H1 (cell line): Measurements from ENCODE around the gene DRC1. TPM values are rescaled to one million over a fixed set of nuclear protein-coding genes. Genes with fewer than 3 reads are reported as not detected.

Experiments used
- CTCF ChIA-PET: fragments of 300-600 bp; sonication (Branson Sonifier 250); formaldehyde crosslinking; loops from one replicate; lab custom pipeline; 2021; ENCODE audit not compliant: partially characterized antibody; lab: Charles Lee
- POLR2A ChIA-PET: fragments of 300-600 bp; sonication (Branson Sonifier 250); formaldehyde crosslinking; loops from one replicate; lab custom pipeline; 2021; ENCODE audit warnings: inconsistent platforms; ENCODE audit not compliant: partially characterized antibody; lab: Charles Lee
- DNase-seq, 2 experiments: peaks; one replicate each; pipeline versions ENCODE4 v3.0.0 to v3.0.0-alpha.2; 2010 to 2022; ENCODE audit warnings: low spot score in 2 of 2, low read depth in 1 of 2, mixed read lengths in 1 of 2
- FAIRE-seq: peaks from 2 replicates; lab custom pipeline; 2011; peaks lifted over from hg19 to GRCh38; lab: Jason Lieb, UNC
- H2AFZ ChIP-seq: 2 replicates; pipeline ENCODE4 v1.8.1; 2012; ENCODE audit warnings: low read length, inconsistent platforms
- H2AK5ac ChIP-seq: 2 replicates; pipeline ENCODE4 v1.6.1; 2013; ENCODE audit warnings: low read depth, low read length
- H2BK120ac ChIP-seq: replicated peaks from 2 replicates; pipeline ENCODE3; 2013; ENCODE audit warnings: low read depth, low read length, inconsistent platforms
- H2BK12ac ChIP-seq: 2 replicates; pipeline ENCODE4 v1.6.1; 2013; ENCODE audit warnings: low read depth, low read length
- H2BK15ac ChIP-seq: 2 replicates; pipeline ENCODE4 v1.6.1; 2013; ENCODE audit warnings: low read length
- H2BK20ac ChIP-seq: 2 replicates; pipeline ENCODE4 v1.6.1; 2013; ENCODE audit warnings: low read length
- H2BK5ac ChIP-seq: 2 replicates; pipeline ENCODE4 v1.6.1; 2013; ENCODE audit warnings: low read depth, low read length
- H3K14ac ChIP-seq: 2 replicates; pipeline ENCODE4 v1.6.1; 2013; ENCODE audit warnings: inconsistent platforms; ENCODE audit not compliant: insufficient read length
- H3K18ac ChIP-seq: 2 replicates; pipeline ENCODE4 v1.6.1; 2013; ENCODE audit warnings: low read length; ENCODE audit errors: extremely low read depth
- H3K23ac ChIP-seq: 2 replicates; pipeline ENCODE4 v1.6.1; 2013; ENCODE audit warnings: inconsistent platforms; ENCODE audit not compliant: insufficient read length
- H3K23me2 ChIP-seq: 2 replicates; pipeline ENCODE4 v1.6.1; 2013; ENCODE audit warnings: low read depth, low read length
- H3K27ac ChIP-seq: 2 replicates; pipeline ENCODE4 v1.6.1; 2011; ENCODE audit warnings: low read depth, low read length, inconsistent platforms
- H3K27me3 ChIP-seq, 4 experiments: replicated peaks in 1 of 4; 1 replicate in 1 of 4; 2 replicates in 3 of 4; pipeline versions ENCODE4 v1.6.1 to v1.8.1; 2011 to 2013; ENCODE audit warnings: low read length in 3 of 4, mild to moderate bottlenecking in 3 of 4, inconsistent platforms in 2 of 4, mixed read lengths in 2 of 4, moderate library complexity in 1 of 4; ENCODE audit not compliant: control insufficient read depth in 3 of 4, insufficient read depth in 3 of 4; ENCODE audit errors: extremely low read depth in 1 of 4
- H3K36me3 ChIP-seq, 4 experiments: 2 replicates each; pipeline versions ENCODE4 v1.6.1 to v1.8.1; 2011 to 2013; ENCODE audit warnings: mild to moderate bottlenecking in 4 of 4, low read length in 3 of 4, moderate library complexity in 2 of 4, control low read depth in 1 of 4, inconsistent platforms in 1 of 4; ENCODE audit not compliant: insufficient read depth in 4 of 4, control insufficient read depth in 2 of 4
- H3K4ac ChIP-seq: replicated peaks from 2 replicates; pipeline ENCODE3; 2013; ENCODE audit warnings: low read length, low read depth, mixed read lengths, inconsistent platforms; ENCODE audit not compliant: insufficient read length
- H3K4me1 ChIP-seq, 4 experiments: replicated peaks in 1 of 4; 1 replicate in 1 of 4; 2 replicates in 3 of 4; pipeline versions ENCODE4 v1.6.1 to v1.8.1; 2011 to 2013; ENCODE audit warnings: low read length in 3 of 4, inconsistent platforms in 2 of 4, mixed read lengths in 1 of 4; ENCODE audit not compliant: insufficient read depth in 4 of 4, control insufficient read depth in 3 of 4
- H3K4me2 ChIP-seq, 2 experiments: 2 replicates each; pipeline versions ENCODE4 v1.6.1 to v1.8.1; 2011 to 2013; ENCODE audit warnings: low read depth in 2 of 2, low read length in 2 of 2, control low read depth in 1 of 2, inconsistent platforms in 1 of 2, mild to moderate bottlenecking in 1 of 2; ENCODE audit not compliant: insufficient read depth in 1 of 2
- H3K4me3 ChIP-seq, 4 experiments: fragments of 200-600, 300-600 bp in 1 of 4; sonication (generic), shearing (Covaris generic), sonication (Bioruptor Twin) in 1 of 4; 2 replicates each; pipeline versions ENCODE4 v1.5.1 to v1.8.1; 2011 to 2016; ENCODE audit warnings: low read length in 4 of 4, low read depth in 3 of 4, control low read depth in 2 of 4, inconsistent platforms in 2 of 4, mild to moderate bottlenecking in 2 of 4, mixed read lengths in 1 of 4, moderate library complexity in 1 of 4; ENCODE audit not compliant: insufficient read depth in 2 of 4; ENCODE audit errors: extremely low read depth in 1 of 4
- H3K56ac ChIP-seq: replicated peaks from 2 replicates; pipeline ENCODE3; 2013; ENCODE audit warnings: low read depth, mild to moderate bottlenecking, mixed read lengths, low read length, inconsistent platforms; ENCODE audit not compliant: insufficient read length
- H3K79me1 ChIP-seq: 2 replicates; pipeline ENCODE4 v1.6.1; 2013; ENCODE audit warnings: low read depth, low read length, control low read depth
- H3K79me2 ChIP-seq, 2 experiments: 2 replicates each; pipeline versions ENCODE4 v1.6.1 to v1.8.1; 2012 to 2013; ENCODE audit warnings: low read length in 2 of 2, mild to moderate bottlenecking in 2 of 2, inconsistent platforms in 1 of 2; ENCODE audit not compliant: insufficient read depth in 2 of 2, control insufficient read depth in 1 of 2
- H3K9ac ChIP-seq, 4 experiments: replicated peaks in 1 of 4; 1 replicate in 1 of 4; 2 replicates in 3 of 4; pipeline versions ENCODE4 v1.6.1 to v1.8.1; 2011 to 2013; ENCODE audit warnings: low read depth in 3 of 4, low read length in 3 of 4, control low read depth in 2 of 4, mild to moderate bottlenecking in 2 of 4, moderate library complexity in 2 of 4, inconsistent platforms in 1 of 4; ENCODE audit errors: extremely low read depth in 1 of 4
- H3K9me3 ChIP-seq, 2 experiments: 2 replicates each; pipeline versions ENCODE4 v1.6.1 to v1.8.1; 2012 to 2013; ENCODE audit warnings: mild to moderate bottlenecking in 2 of 2, moderate library complexity in 2 of 2, control low read depth in 1 of 2, inconsistent platforms in 1 of 2, low read depth in 1 of 2, low read length in 1 of 2, mixed read lengths in 1 of 2; ENCODE audit not compliant: insufficient read depth in 2 of 2
- H4K20me1 ChIP-seq, 2 experiments: replicated peaks in 1 of 2; 2 replicates each; pipeline versions ENCODE3 to v1.8.1; 2011 to 2013; ENCODE audit warnings: inconsistent platforms in 2 of 2, low read length in 2 of 2, mild to moderate bottlenecking in 1 of 2; ENCODE audit not compliant: insufficient read depth in 2 of 2, control insufficient read depth in 1 of 2
- H4K5ac ChIP-seq: 2 replicates; pipeline ENCODE4 v1.6.1; 2013; ENCODE audit warnings: low read length, low read depth, mixed read lengths, inconsistent platforms; ENCODE audit not compliant: insufficient read length
- H4K8ac ChIP-seq: 2 replicates; pipeline ENCODE4 v1.8.0; 2013; ENCODE audit warnings: mild to moderate bottlenecking, moderate library complexity, low read length, inconsistent platforms; ENCODE audit not compliant: insufficient read depth; ENCODE audit errors: extremely low read depth
- H4K91ac ChIP-seq: replicated peaks from 2 replicates; pipeline ENCODE3; 2013; ENCODE audit warnings: low read length, mixed read lengths, inconsistent platforms; ENCODE audit not compliant: insufficient read length
- E2F6 ChIP-seq: IDR thresholded peaks from 2 replicates; pipeline ENCODE4 v1.6.1; 2012; ENCODE audit warnings: inconsistent platforms
- GTF2F1 ChIP-seq: IDR thresholded peaks from 2 replicates; pipeline ENCODE4 v1.6.1; 2012; ENCODE audit warnings: low read depth, low read length, improper control_type of control experiment, borderline replicate concordance
- HDAC2 ChIP-seq, 2 experiments: fragments of 300-600 bp in 1 of 2; sonication (generic) in 1 of 2; IDR thresholded peaks; 2 replicates each; pipeline ENCODE4 v1.6.1; 2011 to 2012; ENCODE audit warnings: low read depth in 2 of 2, low read length in 2 of 2, mild to moderate bottlenecking in 2 of 2, moderate library complexity in 2 of 2, borderline replicate concordance in 1 of 2, inconsistent platforms in 1 of 2
- ZNF274 ChIP-seq: IDR thresholded peaks from 2 replicates; pipeline ENCODE4 v1.7.0; 2012; ENCODE audit warnings: low read length, borderline replicate concordance; ENCODE audit errors: extremely low read depth
- WGBS, 2 experiments: shearing (Covaris generic) in 1 of 2; methylation state at CpG; one replicate each; pipeline versions ENCODE4 v1.1.6 to v1.1.7; 2013 to 2015; ENCODE audit warnings: low lambda C conversion rate in 2 of 2, mixed read lengths in 2 of 2, inconsistent platforms in 1 of 2, low coverage in 1 of 2, missing lambda C conversion rate in 1 of 2; ENCODE audit not compliant: insufficient replicate concordance in 2 of 2, insufficient coverage in 1 of 2, insufficient read length in 1 of 2; ENCODE audit errors: extremely low coverage in 1 of 2, missing lambda C conversion rate in 1 of 2; 5-methylcytosine and 5-hydroxymethylcytosine counted together
- polyA plus RNA-seq, 7 experiments: library from polyadenylated mRNA; depleted of rRNA in 3 of 7; stranded (reverse) in 5 of 7; unstranded in 2 of 7; fragments of >200 nt in 5 of 7; fragments of 200-250 nt in 2 of 7; gene quantifications; 1 replicate in 5 of 7; 2 replicates in 1 of 7; 4 replicates in 1 of 7; pipeline versions ENCODE4 v1.2.1 to v1.2.3, GENCODE V29; 2011 to 2013; ENCODE audit warnings: missing spikeins in 2 of 7, mixed read lengths in 2 of 7
- total RNA-seq: library from RNA; stranded (reverse); fragmentation: NEBNext Ultra II Directional; extraction: Animal tissue kit (Norgen Biotek cat#: 25700); gene quantifications from 2 replicates; pipeline ENCODE4 v1.2.1, GENCODE V29; 2021

DRC1 gene
- total and polyA plus RNA-seq, 2 of the 8 experiments (the other 6 are each of a cell fraction or from before 2014, with no cell fraction given) = 0.08 TPM; not detected in 1

- H3K23ac ChIP-seq = no peak overlapping the region
- no peak for FAIRE-seq
- CTCF ChIA-PET = interaction anchor here (1.3 to 1.5 kb wide), 3 partner anchors 14 to 91 kb away, joined by 4 to 6 read pairs (median 5); no protein-coding TSS in a partner anchor
- no peak overlapping the region for H3K4me3 ChIP-seq
- 82% methylated on average over 3 of the region's 3 CpGs; no CpG with 5 or more reads in 1 of the 2 experiments for WGBS, 2 experiments
- H3K27me3 ChIP-seq = no peaks in the 10 kb centered on the region
- H2BK20ac ChIP-seq = no peak overlapping the region
- H3K79me2 ChIP-seq = no peaks in the 10 kb centered on the region
- H4K91ac ChIP-seq = no peak overlapping the region
- no peak overlapping the region for H2AFZ ChIP-seq
- H3K4ac ChIP-seq = no peak overlapping the region
- H4K8ac ChIP-seq = no peak overlapping the region
- H3K9ac ChIP-seq = no peak overlapping the region
- POLR2A ChIA-PET = interaction anchor here (1.4 to 1.5 kb wide), 2 partner anchors 9 kb away, joined by 4 to 5 read pairs; partner anchors contain the start of gene OTOF
- H2BK120ac ChIP-seq = no peak overlapping the region
- H3K14ac ChIP-seq = no peak overlapping the region
- H3K4me2 ChIP-seq = no peak overlapping the region
- H4K5ac ChIP-seq = no peak overlapping the region
- no peak overlapping the region for H3K56ac ChIP-seq
- H3K4me1 ChIP-seq = no peaks in the 10 kb centered on the region
- H3K36me3 ChIP-seq = no peaks in the 10 kb centered on the region
- no peak for DNase-seq
- H2BK5ac ChIP-seq = no peak overlapping the region
- no peak overlapping the region for H2BK15ac ChIP-seq
- H3K27ac ChIP-seq = no peak overlapping the region
- H3K9me3 ChIP-seq = no peaks in the 10 kb centered on the region
- H4K20me1 ChIP-seq = peaks cover 0 to 7% of the 10 kb centered on the region in 2 experiments
- peaks cover 5% of the 10 kb centered on the region; the same call in 1 of the 2 replicates for H3K23me2 ChIP-seq
- H2BK12ac ChIP-seq = no peak overlapping the region
- TF ChIP-seq HDAC2 (IDR thresholded peaks at IDR 0.05; ENCODE audit: borderline replicate concordance in 1 of 2, low read depth in 2 of 2, low read length in 2 of 2) (no peak), GTF2F1 (no peak), E2F6 (no peak), ZNF274 (no peak)
- H3K18ac ChIP-seq = no peak overlapping the region
- no peaks in the 10 kb centered on the region for H3K79me1 ChIP-seq
- no peak overlapping the region for H2AK5ac ChIP-seq
Observed at GRCh38 chr2:26486789-26487188, 85.1 kb downstream of the DRC1 start.
